ENCODE results near the gene PSMD7. TPM values are rescaled to one million over a fixed set of nuclear protein-coding genes. Genes with fewer than 3 reads are reported as not detected.

PSMD7 gene
- total and polyA plus RNA-seq, 2 of the 13 experiments (the other 11 are each of a cell fraction or from before 2014, with no cell fraction given), result 105 to 224 TPM

- TF ChIP-seq, protein P1, sequence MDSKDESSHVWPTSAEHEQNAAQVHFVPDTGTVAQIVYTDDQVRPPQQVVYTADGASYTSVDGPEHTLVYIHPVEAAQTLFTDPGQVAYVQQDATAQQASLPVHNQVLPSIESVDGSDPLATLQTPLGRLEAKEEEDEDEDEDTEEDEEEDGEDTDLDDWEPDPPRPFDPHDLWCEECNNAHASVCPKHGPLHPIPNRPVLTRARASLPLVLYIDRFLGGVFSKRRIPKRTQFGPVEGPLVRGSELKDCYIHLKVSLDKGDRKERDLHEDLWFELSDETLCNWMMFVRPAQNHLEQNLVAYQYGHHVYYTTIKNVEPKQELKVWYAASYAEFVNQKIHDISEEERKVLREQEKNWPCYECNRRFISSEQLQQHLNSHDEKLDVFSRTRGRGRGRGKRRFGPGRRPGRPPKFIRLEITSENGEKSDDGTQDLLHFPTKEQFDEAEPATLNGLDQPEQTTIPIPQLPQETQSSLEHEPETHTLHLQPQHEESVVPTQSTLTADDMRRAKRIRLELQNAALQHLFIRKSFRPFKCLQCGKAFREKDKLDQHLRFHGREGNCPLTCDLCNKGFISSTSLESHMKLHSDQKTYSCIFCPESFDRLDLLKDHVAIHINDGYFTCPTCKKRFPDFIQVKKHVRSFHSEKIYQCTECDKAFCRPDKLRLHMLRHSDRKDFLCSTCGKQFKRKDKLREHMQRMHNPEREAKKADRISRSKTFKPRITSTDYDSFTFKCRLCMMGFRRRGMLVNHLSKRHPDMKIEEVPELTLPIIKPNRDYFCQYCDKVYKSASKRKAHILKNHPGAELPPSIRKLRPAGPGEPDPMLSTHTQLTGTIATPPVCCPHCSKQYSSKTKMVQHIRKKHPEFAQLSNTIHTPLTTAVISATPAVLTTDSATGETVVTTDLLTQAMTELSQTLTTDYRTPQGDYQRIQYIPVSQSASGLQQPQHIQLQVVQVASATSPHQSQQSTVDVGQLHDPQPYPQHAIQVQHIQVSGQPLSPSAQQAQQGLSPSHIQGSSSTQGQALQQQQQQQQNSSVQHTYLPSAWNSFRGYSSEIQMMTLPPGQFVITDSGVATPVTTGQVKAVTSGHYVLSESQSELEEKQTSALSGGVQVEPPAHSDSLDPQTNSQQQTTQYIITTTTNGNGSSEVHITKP (CRISPR knock-in tag; IDR thresholded peaks at IDR 0.05; ENCODE audit: low read depth), result no peak
- TF ChIP-seq MEF2D (CRISPR knock-in tag; IDR thresholded peaks at IDR 0.05) (no peak), ZNF703 (CRISPR knock-in tag; IDR thresholded peaks at IDR 0.05; ENCODE audit: borderline replicate concordance) (no peak), SMAD9 (CRISPR knock-in tag; IDR thresholded peaks at IDR 0.05) (no peak), ZNF530 (CRISPR knock-in tag; IDR thresholded peaks at IDR 0.05; ENCODE audit: low read depth) (no peak), DR1 (CRISPR knock-in tag; IDR thresholded peaks at IDR 0.05) (no peak), SCMH1 (CRISPR knock-in tag; IDR thresholded peaks at IDR 0.05; ENCODE audit: borderline replicate concordance) (no peak)
These were observed 24.1 kb downstream of the PSMD7 start (continued) for GRCh38 chr16:74320707-74321106.

DNA sequence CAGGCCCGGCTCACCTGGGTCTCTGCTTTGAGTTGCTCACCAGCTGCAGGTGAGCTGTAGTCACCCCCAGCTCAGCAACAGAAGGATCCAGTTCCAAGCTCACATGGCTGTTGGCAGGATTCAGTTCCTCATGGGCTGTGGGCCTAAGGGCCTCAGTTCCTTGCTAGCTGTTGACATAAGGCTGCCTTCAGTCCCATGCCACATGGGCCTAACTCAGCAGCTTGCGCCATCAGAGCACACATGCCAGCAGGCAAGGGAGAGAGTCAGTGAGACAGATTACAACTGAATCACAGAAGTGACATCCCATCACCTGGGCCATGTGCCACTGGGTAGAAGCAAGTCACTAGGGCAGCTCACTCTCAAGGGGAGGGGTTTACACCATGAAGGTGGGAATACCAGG, 24.7 kb downstream of the PSMD7 start:
- H3K4me3 ChIP-seq (replicated peaks in 1 of 3; ENCODE audit: insufficient read depth in 1 of 3, low read depth in 2 of 3, low read length in 3 of 3), result no peak overlapping the region
- no peak overlapping the region for H3K9ac ChIP-seq (ENCODE audit: insufficient read depth, low read depth, low read length)
- H3K27ac ChIP-seq (ENCODE audit: extremely low read length, insufficient read depth, low read length), result no peak overlapping the region
- peaks cover 0 to 2% of the 10 kb centered on the region in 2 experiments; a peak in 3 of 5 replicates for H3K36me3 ChIP-seq (replicated peaks in 1 of 2; ENCODE audit: control insufficient read depth in 1 of 2, insufficient read depth in 2 of 2, low read length in 2 of 2)
- no peaks in the 10 kb centered on the region for H3K9me3 ChIP-seq (ENCODE audit: low read length)
- H2AFZ ChIP-seq (ENCODE audit: low read length), result no peak overlapping the region
- no TSS peak for BruUV-seq (replicated peaks)
- in situ Hi-C loops (cut with HindIII; ENCODE audit: extremely low pct_ligation_motif_present, low pct_unique_long_range_greater_than_20kb), result no loop called here
- ChIA-PET POLR2A (no interaction called here), CTCF (ENCODE audit: low intra/inter-chr PET ratio, low total read pairs) (no interaction called here)
- H3K4me2 ChIP-seq (ENCODE audit: low read depth, low read length), result no peak overlapping the region
- H3K79me2 ChIP-seq (ENCODE audit: insufficient read depth, low read length), result no peaks in the 10 kb centered on the region
- H3K4me1 ChIP-seq (ENCODE audit: insufficient read depth, low read length), result no peaks in the 10 kb centered on the region
- ATAC-seq (peak; percentile 11; the same call in 1 of the 3 replicates), DNase-seq (ENCODE audit: low spot score) (no peak), FAIRE-seq (no peak)
- H3K27me3 ChIP-seq (ENCODE audit: control insufficient read depth in 1 of 2, insufficient read depth in 2 of 2, low read length in 2 of 2), result no peaks in the 10 kb centered on the region
- 94% methylated on average over 2 of the region's 2 CpGs for WGBS (ENCODE audit: low lambda C conversion rate)
- intact Hi-C loops (cut with micrococcal nuclease; ENCODE audit: unreplicated experiment), result no loop called here
- TF ChIP-seq ZNF552 (CRISPR knock-in tag; IDR thresholded peaks at IDR 0.05; ENCODE audit: borderline replicate concordance), result 0 out of 2 replicates have a peak, but pooled peaks have one; percentile 42
- TF ChIP-seq, protein P2, sequence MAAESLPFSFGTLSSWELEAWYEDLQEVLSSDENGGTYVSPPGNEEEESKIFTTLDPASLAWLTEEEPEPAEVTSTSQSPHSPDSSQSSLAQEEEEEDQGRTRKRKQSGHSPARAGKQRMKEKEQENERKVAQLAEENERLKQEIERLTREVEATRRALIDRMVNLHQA (CRISPR knock-in tag; IDR thresholded peaks at IDR 0.05), result no peak
- TF ChIP-seq MYNN (CRISPR knock-in tag; IDR thresholded peaks at IDR 0.05; ENCODE audit: low read depth), result no peak
- TF ChIP-seq ZBTB1 (CRISPR knock-in tag; IDR thresholded peaks at IDR 0.05; ENCODE audit: borderline replicate concordance), result no peak
- TF ChIP-seq FOXA1 (IDR thresholded peaks at IDR 0.05), result no peak
- 0 out of 2 replicates have a peak, but pooled peaks have one; percentile 24 for TF ChIP-seq FOXA1 (CRISPR knock-in tag; IDR thresholded peaks at IDR 0.05)
- TF ChIP-seq POLR2G (IDR thresholded peaks at IDR 0.05; ENCODE audit: low read depth, low read length), result peak; percentile 27; the same call in 1 of the 2 replicates
- 0 out of 2 replicates have a peak, but pooled peaks have one; percentile 1 for TF ChIP-seq CEBPB (IDR thresholded peaks at IDR 0.05; ENCODE audit: borderline replicate concordance, low read depth, low read length)
- no peak for TF ChIP-seq AHR (CRISPR knock-in tag; IDR thresholded peaks at IDR 0.05)
- no peaks in the 10 kb centered on the region for H4K20me1 ChIP-seq (ENCODE audit: insufficient read depth, low read length)

Measured in HepG2 (cell line).